Measurements from ENCODE around the gene DCTPP1. TPM values are rescaled to one million over a fixed set of nuclear protein-coding genes. Genes with fewer than 3 reads are reported as not detected.
A peak's percentile ranks its signal among the peaks of the same experiment; 100 is the strongest.

The DCTPP1 gene
- total and polyA plus RNA-seq, 9 of the 15 experiments (the other 6 are each of a cell fraction or from before 2014, with no cell fraction given), result 45.0 to 132 (median 80.6) TPM

DNA sequence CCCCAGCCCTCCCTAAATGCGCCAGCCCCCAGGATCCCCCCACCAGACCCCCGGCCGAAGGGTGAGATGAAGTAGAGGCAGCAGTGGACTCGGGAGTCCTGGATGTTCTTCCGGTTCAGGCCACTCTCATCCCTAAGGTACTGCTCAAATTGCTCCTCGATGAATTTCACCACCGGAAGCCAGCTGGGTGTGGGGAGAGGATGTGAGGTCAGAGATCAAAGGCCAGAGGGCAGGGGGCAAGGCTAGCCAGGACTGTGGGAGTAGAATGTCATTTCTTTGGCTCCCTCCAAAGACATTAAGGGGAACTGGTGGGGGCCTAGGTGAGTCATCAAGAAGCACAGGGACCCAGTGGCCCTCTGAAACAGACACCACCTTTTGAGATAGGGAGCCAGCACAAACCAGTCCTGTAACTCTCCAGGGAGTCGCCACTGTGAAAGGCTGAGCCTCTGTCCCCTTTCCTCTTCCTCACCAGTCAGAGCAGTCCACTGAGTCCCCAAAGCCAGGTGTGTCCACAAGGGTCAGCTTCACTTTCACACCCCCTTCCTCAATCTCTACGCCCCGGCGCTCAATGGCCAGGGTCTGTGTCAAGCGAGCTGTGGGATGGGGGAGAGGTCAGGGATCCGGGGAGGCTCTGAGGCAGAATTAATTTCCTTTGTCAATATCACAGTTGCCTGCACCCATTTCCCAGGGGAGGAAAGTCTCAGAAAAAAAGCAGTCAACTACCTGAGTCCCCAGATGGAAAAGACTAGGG is 48.4 kb downstream of the DCTPP1 start (continued):
- TF ChIP-seq SP1 (CRISPR knock-in tag; IDR thresholded peaks at IDR 0.05), result no peak
- TF ChIP-seq NCOR1 (IDR thresholded peaks at IDR 0.05), result peak; percentile 59
- no peak for TF ChIP-seq ZNF644 (tag; IDR thresholded peaks at IDR 0.05; ENCODE audit: low read depth)
- TF ChIP-seq POLR2H (tag; IDR thresholded peaks at IDR 0.05; ENCODE audit: low read depth), result no peak
- TF ChIP-seq ZNF780A (CRISPR knock-in tag; IDR thresholded peaks at IDR 0.05), result no peak
- TF ChIP-seq, protein P1, sequence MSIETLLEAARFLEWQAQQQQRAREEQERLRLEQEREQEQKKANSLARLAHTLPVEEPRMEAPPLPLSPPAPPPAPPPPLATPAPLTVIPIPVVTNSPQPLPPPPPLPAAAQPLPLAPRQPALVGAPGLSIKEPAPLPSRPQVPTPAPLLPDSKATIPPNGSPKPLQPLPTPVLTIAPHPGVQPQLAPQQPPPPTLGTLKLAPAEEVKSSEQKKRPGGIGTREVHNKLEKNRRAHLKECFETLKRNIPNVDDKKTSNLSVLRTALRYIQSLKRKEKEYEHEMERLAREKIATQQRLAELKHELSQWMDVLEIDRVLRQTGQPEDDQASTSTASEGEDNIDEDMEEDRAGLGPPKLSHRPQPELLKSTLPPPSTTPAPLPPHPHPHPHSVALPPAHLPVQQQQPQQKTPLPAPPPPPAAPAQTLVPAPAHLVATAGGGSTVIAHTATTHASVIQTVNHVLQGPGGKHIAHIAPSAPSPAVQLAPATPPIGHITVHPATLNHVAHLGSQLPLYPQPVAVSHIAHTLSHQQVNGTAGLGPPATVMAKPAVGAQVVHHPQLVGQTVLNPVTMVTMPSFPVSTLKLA (conservative IDR thresholded peaks at IDR 0.05), result peak in 1 of 2 experiments; percentile 59; a peak in 2 of 4 replicates
- no peak for TF ChIP-seq ZKSCAN3 (CRISPR knock-in tag; IDR thresholded peaks at IDR 0.05)
- TF ChIP-seq HLTF (IDR thresholded peaks at IDR 0.05), result no peak
- TF ChIP-seq SMAD3 (CRISPR knock-in tag; conservative IDR thresholded peaks at IDR 0.05), result no peak
- TF ChIP-seq CHD2 (IDR thresholded peaks at IDR 0.05; ENCODE audit: low read depth, low read length), result peak; percentile 44; the same call in 1 of the 2 replicates
- TF ChIP-seq, protein P2, sequence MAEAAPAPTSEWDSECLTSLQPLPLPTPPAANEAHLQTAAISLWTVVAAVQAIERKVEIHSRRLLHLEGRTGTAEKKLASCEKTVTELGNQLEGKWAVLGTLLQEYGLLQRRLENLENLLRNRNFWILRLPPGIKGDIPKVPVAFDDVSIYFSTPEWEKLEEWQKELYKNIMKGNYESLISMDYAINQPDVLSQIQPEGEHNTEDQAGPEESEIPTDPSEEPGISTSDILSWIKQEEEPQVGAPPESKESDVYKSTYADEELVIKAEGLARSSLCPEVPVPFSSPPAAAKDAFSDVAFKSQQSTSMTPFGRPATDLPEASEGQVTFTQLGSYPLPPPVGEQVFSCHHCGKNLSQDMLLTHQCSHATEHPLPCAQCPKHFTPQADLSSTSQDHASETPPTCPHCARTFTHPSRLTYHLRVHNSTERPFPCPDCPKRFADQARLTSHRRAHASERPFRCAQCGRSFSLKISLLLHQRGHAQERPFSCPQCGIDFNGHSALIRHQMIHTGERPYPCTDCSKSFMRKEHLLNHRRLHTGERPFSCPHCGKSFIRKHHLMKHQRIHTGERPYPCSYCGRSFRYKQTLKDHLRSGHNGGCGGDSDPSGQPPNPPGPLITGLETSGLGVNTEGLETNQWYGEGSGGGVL (CRISPR knock-in tag; IDR thresholded peaks at IDR 0.05), result no peak
- no peak for TF ChIP-seq ZNF165 (CRISPR knock-in tag; IDR thresholded peaks at IDR 0.05; ENCODE audit: borderline replicate concordance)
- TF ChIP-seq HOXB6 (CRISPR knock-in tag; IDR thresholded peaks at IDR 0.05; ENCODE audit: borderline replicate concordance), result no peak
- TF ChIP-seq E2F3 (CRISPR knock-in tag; IDR thresholded peaks at IDR 0.05), result no peak
- TF ChIP-seq, protein P3, sequence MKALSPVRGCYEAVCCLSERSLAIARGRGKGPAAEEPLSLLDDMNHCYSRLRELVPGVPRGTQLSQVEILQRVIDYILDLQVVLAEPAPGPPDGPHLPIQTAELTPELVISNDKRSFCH (CRISPR knock-in tag; IDR thresholded peaks at IDR 0.05), result no peak
- TF ChIP-seq, protein P3 (tag; IDR thresholded peaks at IDR 0.05), result no peak
- TF ChIP-seq, protein P4, sequence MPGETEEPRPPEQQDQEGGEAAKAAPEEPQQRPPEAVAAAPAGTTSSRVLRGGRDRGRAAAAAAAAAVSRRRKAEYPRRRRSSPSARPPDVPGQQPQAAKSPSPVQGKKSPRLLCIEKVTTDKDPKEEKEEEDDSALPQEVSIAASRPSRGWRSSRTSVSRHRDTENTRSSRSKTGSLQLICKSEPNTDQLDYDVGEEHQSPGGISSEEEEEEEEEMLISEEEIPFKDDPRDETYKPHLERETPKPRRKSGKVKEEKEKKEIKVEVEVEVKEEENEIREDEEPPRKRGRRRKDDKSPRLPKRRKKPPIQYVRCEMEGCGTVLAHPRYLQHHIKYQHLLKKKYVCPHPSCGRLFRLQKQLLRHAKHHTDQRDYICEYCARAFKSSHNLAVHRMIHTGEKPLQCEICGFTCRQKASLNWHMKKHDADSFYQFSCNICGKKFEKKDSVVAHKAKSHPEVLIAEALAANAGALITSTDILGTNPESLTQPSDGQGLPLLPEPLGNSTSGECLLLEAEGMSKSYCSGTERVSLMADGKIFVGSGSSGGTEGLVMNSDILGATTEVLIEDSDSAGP (CRISPR knock-in tag; IDR thresholded peaks at IDR 0.05), result no peak
- TF ChIP-seq POLR2A (conservative IDR thresholded peaks at IDR 0.05), result peak; percentile 77
- no peak for TF ChIP-seq YBX1 (IDR thresholded peaks at IDR 0.05)
- TF ChIP-seq BHLHE40 (IDR thresholded peaks at IDR 0.05; ENCODE audit: low read length), result no peak
- TF ChIP-seq ZNF175 (CRISPR knock-in tag; IDR thresholded peaks at IDR 0.05; ENCODE audit: low read depth), result peak; percentile 94
- TF ChIP-seq, protein P5, sequence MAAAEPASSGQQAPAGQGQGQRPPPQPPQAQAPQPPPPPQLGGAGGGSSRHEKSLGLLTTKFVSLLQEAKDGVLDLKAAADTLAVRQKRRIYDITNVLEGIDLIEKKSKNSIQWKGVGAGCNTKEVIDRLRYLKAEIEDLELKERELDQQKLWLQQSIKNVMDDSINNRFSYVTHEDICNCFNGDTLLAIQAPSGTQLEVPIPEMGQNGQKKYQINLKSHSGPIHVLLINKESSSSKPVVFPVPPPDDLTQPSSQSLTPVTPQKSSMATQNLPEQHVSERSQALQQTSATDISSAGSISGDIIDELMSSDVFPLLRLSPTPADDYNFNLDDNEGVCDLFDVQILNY (CRISPR knock-in tag; IDR thresholded peaks at IDR 0.05), result no peak
- TF ChIP-seq ZNF23 (CRISPR knock-in tag; IDR thresholded peaks at IDR 0.05), result no peak
- no peak for TF ChIP-seq ZNF274 (IDR thresholded peaks at IDR 0.05; ENCODE audit: borderline replicate concordance, low read depth, low read length)
- TF ChIP-seq LARP7 (IDR thresholded peaks at IDR 0.05), result no peak

Measured in K562 (cell line).